ENCODE measurements around the gene PGAM5. TPM values are rescaled to one million over a fixed set of nuclear protein-coding genes. Genes with fewer than 3 reads are reported as not detected.

Gene PGAM5
- total and polyA plus RNA-seq, 10 of the 15 experiments (the other 5 are each of a cell fraction or from before 2014, with no cell fraction given) = 8.2 to 90.9 (median 45.3) TPM

GRCh38 chr12:132761032-132761920 is 50.6 kb downstream of the PGAM5 start, which contains the start of gene ANKLE2 (continued):
- TF ChIP-seq NKRF (conservative IDR thresholded peaks at IDR 0.05) (peak; percentile 61), FOXM1 (IDR thresholded peaks at IDR 0.05; ENCODE audit: low read depth, low read length) (no peak), LARP7 (IDR thresholded peaks at IDR 0.05) (peak; percentile 76; the same call in 1 of the 2 replicates), DPF2 (IDR thresholded peaks at IDR 0.05) (peak; percentile 29; the same call in 1 of the 2 replicates), POLR2A (IDR thresholded peaks at IDR 0.05; ENCODE audit: low read depth, low read length) (peak; percentile 42; the same call in 1 of the 2 replicates), HDGF (IDR thresholded peaks at IDR 0.05) (peak; percentile 62; the same call in 1 of the 2 replicates), ATF3 (IDR thresholded peaks at IDR 0.05; ENCODE audit: borderline replicate concordance, extremely low read depth, low read depth, low read length) (no peak), EGR1 (IDR thresholded peaks at IDR 0.05; ENCODE audit: borderline replicate concordance in 1 of 2, low read depth in 2 of 2, low read length in 2 of 2) (peak in 1 of 2 experiments; percentile 42; a peak in 1 of 3 replicates), SIX5 (IDR thresholded peaks at IDR 0.05; ENCODE audit: low read depth, low read length, severe bottlenecking) (no peak), POLR2AphosphoS2 (IDR thresholded peaks at IDR 0.05; ENCODE audit: low read depth, low read length) (0 out of 2 replicates have a peak, but pooled peaks have one; percentile 20), RUNX3 (IDR thresholded peaks at IDR 0.05; ENCODE audit: low read length) (peak; percentile 80), CBFB (IDR thresholded peaks at IDR 0.05; ENCODE audit: low read depth) (0 out of 2 replicates have a peak, but pooled peaks have one; percentile 15), WRNIP1 (IDR thresholded peaks at IDR 0.05; ENCODE audit: borderline replicate concordance, low read depth, low read length) (0 out of 2 replicates have a peak, but pooled peaks have one; percentile 45), SMARCA5 (IDR thresholded peaks at IDR 0.05) (no peak), POLR2AphosphoS5 (IDR thresholded peaks at IDR 0.05; ENCODE audit: low read length) (peak; percentile 51; the same call in 1 of the 2 replicates), ATF7 (IDR thresholded peaks at IDR 0.05; ENCODE audit: low read depth) (no peak), BACH1 (IDR thresholded peaks at IDR 0.05; ENCODE audit: borderline replicate concordance) (peak; percentile 26; the same call in 1 of the 2 replicates), USF1 (IDR thresholded peaks at IDR 0.05; ENCODE audit: borderline replicate concordance, extremely low read length, insufficient read depth, low read depth, low read length) (no peak)

All from GM12878 (cell line).